Upper lobe of right lung (tissue), 1 donor: Measurements from ENCODE around the gene CMBL. TPM values are rescaled to one million over a fixed set of nuclear protein-coding genes. Genes with fewer than 3 reads are reported as not detected.

Source experiments
- ATAC-seq: fragments of 200-7000 bp; cut with Tn5 transposase; one replicate; pipeline ENCODE4 v1.9.1; 2020; ENCODE audit warnings: mild to moderate bottlenecking, moderate library complexity
- DNase-seq: peaks from one replicate; pipeline ENCODE4 v3.0.0-alpha.2; 2020
- H3K27ac ChIP-seq: fragments of 200-600 bp; one replicate; pipeline ENCODE4 v1.8.0; 2022
- H3K27me3 ChIP-seq: fragments of 200-600 bp; one replicate; pipeline ENCODE4 v1.8.0; 2022; ENCODE audit warnings: mild to moderate bottlenecking
- H3K36me3 ChIP-seq: fragments of 200-600 bp; one replicate; pipeline ENCODE4 v1.8.0; 2022
- H3K4me1 ChIP-seq: fragments of 200-600 bp; one replicate; pipeline ENCODE4 v1.8.0; 2022
- H3K4me3 ChIP-seq: fragments of 200-600 bp; one replicate; pipeline ENCODE4 v1.8.0; 2022; ENCODE audit warnings: mild to moderate bottlenecking
- H3K9me3 ChIP-seq: fragments of 200-600 bp; one replicate; pipeline ENCODE4 v1.8.0; 2022
- CTCF ChIP-seq: fragments of 200-600 bp; IDR thresholded peaks from one replicate; pipeline ENCODE4 v1.8.0; 2022; ENCODE audit warnings: antibody characterized with exemption
- intact Hi-C: fragments of 100-400 bp; cut with DNase I; formaldehyde crosslinking; loops from one replicate; pipeline ENCODE4 v1.11.0; 2022
- total RNA-seq: library from RNA; stranded (reverse); fragmentation: NEBNext Ultra II Directional; extraction: Animal tissue kit (Norgen Biotek cat#: 25700); gene quantifications from one replicate; pipeline ENCODE4 v1.2.1, GENCODE V29; 2021
- donor health status: DM: no; HTN: yes; CAD: no; lungs with severe emphysema.

The CMBL gene
- total RNA-seq, 1 donor from 2014 or later, result 21.8 TPM

- Histone ChIP-seq H3K4me3 (no peak overlapping the region), H3K27ac (no peak overlapping the region), H3K4me1 (no peaks in the 10 kb centered on the region), H3K36me3 (no peaks in the 10 kb centered on the region), H3K27me3 (no peaks in the 10 kb centered on the region), H3K9me3 (no peaks in the 10 kb centered on the region)
- intact Hi-C loops, result no loop called here
- TF ChIP-seq CTCF, result no peak
- ATAC-seq (no peak), DNase-seq (no peak)
These were observed 32.3 kb upstream of the CMBL start for GRCh38 chr5:10339958-10340357.

GRCh38 chr5:10339058-10339811 lies 31.5 kb upstream of the CMBL start:
- Histone ChIP-seq H3K4me1 (peaks cover under 1% of the 10 kb centered on the region), H3K27ac (no peak overlapping the region), H3K36me3 (no peaks in the 10 kb centered on the region), H3K9me3 (no peaks in the 10 kb centered on the region), H3K27me3 (no peaks in the 10 kb centered on the region), H3K4me3 (no peak overlapping the region)
- intact Hi-C loops, result no loop called here
- no peak for ATAC-seq
- no peak for TF ChIP-seq CTCF
- DNase-seq, result no peak

GRCh38 chr5:10338686-10339057 lies 31.0 kb upstream of the CMBL start:
- H3K9me3 ChIP-seq, result no peaks in the 10 kb centered on the region
- no peaks in the 10 kb centered on the region for H3K27me3 ChIP-seq
- no peak for ATAC-seq
- no peak for DNase-seq
- H3K4me3 ChIP-seq, result no peak overlapping the region
- peaks cover 6% of the 10 kb centered on the region for H3K4me1 ChIP-seq
- intact Hi-C loops, result no loop called here
- TF ChIP-seq CTCF, result no peak
- no peaks in the 10 kb centered on the region for H3K36me3 ChIP-seq
- H3K27ac ChIP-seq, result no peak overlapping the region

- no peak for DNase-seq
- ATAC-seq, result no peak
- H3K4me1 ChIP-seq, result peaks cover 9% of the 10 kb centered on the region
- intact Hi-C loops, result no loop called here
- H3K27ac ChIP-seq, result no peak overlapping the region
- no peaks in the 10 kb centered on the region for H3K9me3 ChIP-seq
- H3K4me3 ChIP-seq, result no peak overlapping the region
- no peak for TF ChIP-seq CTCF
- H3K27me3 ChIP-seq, result no peaks in the 10 kb centered on the region
- H3K36me3 ChIP-seq, result no peaks in the 10 kb centered on the region
These were observed 30.3 kb upstream of the CMBL start for GRCh38 chr5:10337986-10338385.

GRCh38 chr5:10337107-10337506 lies 29.4 kb upstream of the CMBL start:
- DNase-seq, result no peak
- Histone ChIP-seq H3K27me3 (no peaks in the 10 kb centered on the region), H3K36me3 (no peaks in the 10 kb centered on the region), H3K27ac (no peak overlapping the region), H3K4me1 (peaks cover 12% of the 10 kb centered on the region), H3K4me3 (no peak overlapping the region), H3K9me3 (no peaks in the 10 kb centered on the region)
- no peak for TF ChIP-seq CTCF
- no peak for ATAC-seq
- intact Hi-C loops, result no loop called here
